HepG2 (cell line): Measurements from ENCODE around the gene NOTUM. TPM values are rescaled to one million over a fixed set of nuclear protein-coding genes. Genes with fewer than 3 reads are reported as not detected.

Source experiments
- ARID2 ChIP-seq: sonication (generic); formaldehyde crosslinking; IDR thresholded peaks from 2 replicates; pipeline ENCODE4 v1.8.1; 2022; ENCODE audit warnings: mild to moderate bottlenecking, missing genetic modification reagents, borderline replicate concordance
- ATF3 ChIP-seq: sonication (generic); formaldehyde crosslinking; IDR thresholded peaks from 2 replicates; pipeline ENCODE4 v1.4.0; 2020; ENCODE audit warnings: missing genetic modification reagents
- ATM ChIP-seq: fragments of 450-650 bp; IDR thresholded peaks from 2 replicates; pipeline ENCODE4 v1.7.1; 2017; ENCODE audit warnings: mild to moderate bottlenecking, borderline replicate concordance
- ELF1 ChIP-seq: sonication (generic); formaldehyde crosslinking; IDR thresholded peaks from 2 replicates; pipeline ENCODE4 v1.4.0; 2020; ENCODE audit warnings: missing genetic modification reagents
- POLR2G ChIP-seq: fragments of 200-400 bp; formaldehyde crosslinking; IDR thresholded peaks from 2 replicates; pipeline ENCODE4 v1.6.1; 2018; ENCODE audit warnings: mild to moderate bottlenecking, low read depth, low read length, moderate library complexity
- PPARG ChIP-seq: conservative IDR thresholded peaks from 2 replicates; pipeline ENCODE4 v1.6.1; 2016; ENCODE audit warnings: missing biosample characterization, missing genetic modification reagents
- TBX2 ChIP-seq: sonication (generic); formaldehyde crosslinking; IDR thresholded peaks from 2 replicates; pipeline ENCODE4 v1.5.0; 2020; ENCODE audit warnings: missing genetic modification reagents, mild to moderate bottlenecking, borderline replicate concordance
- ZBTB46 ChIP-seq: sonication (generic); formaldehyde crosslinking; IDR thresholded peaks from 2 replicates; pipeline ENCODE4 v1.4.0; 2020; ENCODE audit warnings: mild to moderate bottlenecking, missing genetic modification reagents, borderline replicate concordance
- ZKSCAN5 ChIP-seq: sonication (generic); formaldehyde crosslinking; IDR thresholded peaks from 2 replicates; pipeline ENCODE4 v1.5.1; 2020; ENCODE audit warnings: mild to moderate bottlenecking, missing genetic modification reagents
- ZNF205 ChIP-seq: IDR thresholded peaks from 2 replicates; pipeline ENCODE4 v1.6.1; 2018; ENCODE audit warnings: missing biosample characterization, missing genetic modification reagents
- ZNF557 ChIP-seq: sonication (generic); formaldehyde crosslinking; IDR thresholded peaks from 2 replicates; pipeline ENCODE4 v1.4.0; 2020; ENCODE audit warnings: missing genetic modification reagents
- ZNF75D ChIP-seq: sonication (generic); formaldehyde crosslinking; IDR thresholded peaks from 2 replicates; pipeline ENCODE4 v1.8.1; 2023; ENCODE audit warnings: missing genetic modification reagents, mild to moderate bottlenecking, borderline replicate concordance
- polyA plus RNA-seq, 8 experiments: library from polyadenylated mRNA; depleted of rRNA in 3 of 8; stranded (reverse) in 7 of 8; unstranded in 1 of 8; fragments of >200 nt; fragmentation: Illumina TruSeq in 4 of 8; extraction: Trizol in 4 of 8; gene quantifications; 2 replicates each; pipeline versions ENCODE4 v1.2.1 to v1.2.3, GENCODE V29; 2011 to 2016; ENCODE audit warnings: low read depth in 4 of 8, missing spikeins in 1 of 8, mixed read lengths in 1 of 8; ENCODE audit not compliant: insufficient read depth in 1 of 8
- total RNA-seq, 5 experiments: library from RNA; depleted of rRNA; stranded (reverse); fragments of >200 nt; fragmentation: Illumina TruSeq; extraction: Trizol; gene quantifications; 2 replicates each; pipeline ENCODE4 v1.2.3, GENCODE V29; 2016; ENCODE audit warnings: low read depth in 1 of 5
- TF ChIP-seq, protein P1 (sequence below): sonication (generic); formaldehyde crosslinking; IDR thresholded peaks from 2 replicates; pipeline ENCODE4 v1.9.0; 2021; ENCODE audit warnings: mild to moderate bottlenecking, missing genetic modification reagents
- TF ChIP-seq, protein P2 (sequence below): sonication (generic); formaldehyde crosslinking; IDR thresholded peaks from 2 replicates; pipeline ENCODE4 v1.5.0; 2020; ENCODE audit warnings: mild to moderate bottlenecking, missing genetic modification reagents
- TF ChIP-seq, protein P3 (sequence below): fragments of 450-650 bp; IDR thresholded peaks from 2 replicates; pipeline ENCODE4 v1.6.1; 2017; ENCODE audit warnings: mild to moderate bottlenecking

NOTUM gene
- total and polyA plus RNA-seq, 2 of the 13 experiments (the other 11 are each of a cell fraction or from before 2014, with no cell fraction given): 150 to 160 TPM

DNA sequence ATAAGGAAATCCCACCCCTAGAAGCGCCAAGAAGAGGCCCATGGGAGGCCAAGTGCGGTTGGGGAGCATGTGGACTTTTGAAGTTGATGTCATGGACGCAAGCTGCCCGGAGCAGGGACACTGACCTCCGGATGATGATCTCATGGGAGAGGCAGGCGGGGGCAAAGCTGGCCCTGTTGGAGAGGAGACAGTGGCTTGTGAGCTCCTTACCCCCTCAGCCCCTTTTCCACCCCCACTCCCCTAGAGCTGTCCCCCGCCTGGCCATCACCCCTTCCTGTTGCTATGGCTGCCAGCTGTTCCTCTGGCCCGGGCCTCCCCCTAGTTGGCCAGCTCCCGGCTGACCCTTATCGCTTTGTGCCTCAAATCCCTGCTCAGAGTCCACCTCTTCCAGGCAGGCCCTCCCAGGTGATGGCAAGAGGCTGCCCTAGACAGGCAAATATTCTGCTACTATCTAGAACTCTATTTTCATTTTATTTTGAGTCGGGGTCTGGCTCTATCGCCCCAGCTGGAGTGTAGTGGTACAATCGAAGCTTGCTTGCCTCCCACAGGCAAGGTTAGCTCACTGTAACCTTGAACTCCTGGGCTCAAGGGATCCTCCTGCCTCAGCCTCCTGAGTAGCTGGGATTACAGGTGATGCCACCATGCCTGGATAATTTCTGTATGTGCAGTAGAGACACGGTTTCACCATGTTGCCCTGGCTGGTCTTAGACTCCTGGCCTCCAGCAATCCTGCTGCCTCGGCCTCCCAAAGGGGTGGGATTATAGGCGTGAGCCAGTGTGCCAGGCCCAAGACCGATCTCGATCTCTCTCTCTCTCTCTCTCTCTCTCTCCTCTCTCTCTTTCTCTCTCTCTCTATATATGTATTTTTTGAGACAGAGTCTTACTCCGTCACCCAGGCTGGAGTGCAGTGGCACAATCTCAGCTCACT is 6.6 kb downstream of the NOTUM start (continued):
- TF ChIP-seq, protein P1, sequence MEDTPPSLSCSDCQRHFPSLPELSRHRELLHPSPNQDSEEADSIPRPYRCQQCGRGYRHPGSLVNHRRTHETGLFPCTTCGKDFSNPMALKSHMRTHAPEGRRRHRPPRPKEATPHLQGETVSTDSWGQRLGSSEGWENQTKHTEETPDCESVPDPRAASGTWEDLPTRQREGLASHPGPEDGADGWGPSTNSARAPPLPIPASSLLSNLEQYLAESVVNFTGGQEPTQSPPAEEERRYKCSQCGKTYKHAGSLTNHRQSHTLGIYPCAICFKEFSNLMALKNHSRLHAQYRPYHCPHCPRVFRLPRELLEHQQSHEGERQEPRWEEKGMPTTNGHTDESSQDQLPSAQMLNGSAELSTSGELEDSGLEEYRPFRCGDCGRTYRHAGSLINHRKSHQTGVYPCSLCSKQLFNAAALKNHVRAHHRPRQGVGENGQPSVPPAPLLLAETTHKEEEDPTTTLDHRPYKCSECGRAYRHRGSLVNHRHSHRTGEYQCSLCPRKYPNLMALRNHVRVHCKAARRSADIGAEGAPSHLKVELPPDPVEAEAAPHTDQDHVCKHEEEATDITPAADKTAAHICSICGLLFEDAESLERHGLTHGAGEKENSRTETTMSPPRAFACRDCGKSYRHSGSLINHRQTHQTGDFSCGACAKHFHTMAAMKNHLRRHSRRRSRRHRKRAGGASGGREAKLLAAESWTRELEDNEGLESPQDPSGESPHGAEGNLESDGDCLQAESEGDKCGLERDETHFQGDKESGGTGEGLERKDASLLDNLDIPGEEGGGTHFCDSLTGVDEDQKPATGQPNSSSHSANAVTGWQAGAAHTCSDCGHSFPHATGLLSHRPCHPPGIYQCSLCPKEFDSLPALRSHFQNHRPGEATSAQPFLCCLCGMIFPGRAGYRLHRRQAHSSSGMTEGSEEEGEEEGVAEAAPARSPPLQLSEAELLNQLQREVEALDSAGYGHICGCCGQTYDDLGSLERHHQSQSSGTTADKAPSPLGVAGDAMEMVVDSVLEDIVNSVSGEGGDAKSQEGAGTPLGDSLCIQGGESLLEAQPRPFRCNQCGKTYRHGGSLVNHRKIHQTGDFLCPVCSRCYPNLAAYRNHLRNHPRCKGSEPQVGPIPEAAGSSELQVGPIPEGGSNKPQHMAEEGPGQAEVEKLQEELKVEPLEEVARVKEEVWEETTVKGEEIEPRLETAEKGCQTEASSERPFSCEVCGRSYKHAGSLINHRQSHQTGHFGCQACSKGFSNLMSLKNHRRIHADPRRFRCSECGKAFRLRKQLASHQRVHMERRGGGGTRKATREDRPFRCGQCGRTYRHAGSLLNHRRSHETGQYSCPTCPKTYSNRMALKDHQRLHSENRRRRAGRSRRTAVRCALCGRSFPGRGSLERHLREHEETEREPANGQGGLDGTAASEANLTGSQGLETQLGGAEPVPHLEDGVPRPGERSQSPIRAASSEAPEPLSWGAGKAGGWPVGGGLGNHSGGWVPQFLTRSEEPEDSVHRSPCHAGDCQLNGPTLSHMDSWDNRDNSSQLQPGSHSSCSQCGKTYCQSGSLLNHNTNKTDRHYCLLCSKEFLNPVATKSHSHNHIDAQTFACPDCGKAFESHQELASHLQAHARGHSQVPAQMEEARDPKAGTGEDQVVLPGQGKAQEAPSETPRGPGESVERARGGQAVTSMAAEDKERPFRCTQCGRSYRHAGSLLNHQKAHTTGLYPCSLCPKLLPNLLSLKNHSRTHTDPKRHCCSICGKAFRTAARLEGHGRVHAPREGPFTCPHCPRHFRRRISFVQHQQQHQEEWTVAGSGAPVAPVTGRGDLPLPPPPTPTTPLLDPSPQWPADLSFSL: no peak
- TF ChIP-seq ZNF75D: no peak
- no peak for TF ChIP-seq TBX2
- TF ChIP-seq ZBTB46 (CRISPR knock-in tag): no peak
- no peak for TF ChIP-seq PPARG (CRISPR knock-in tag)
- TF ChIP-seq ARID2 (CRISPR knock-in tag): no peak
- TF ChIP-seq ZNF557: no peak
- TF ChIP-seq, protein P2, sequence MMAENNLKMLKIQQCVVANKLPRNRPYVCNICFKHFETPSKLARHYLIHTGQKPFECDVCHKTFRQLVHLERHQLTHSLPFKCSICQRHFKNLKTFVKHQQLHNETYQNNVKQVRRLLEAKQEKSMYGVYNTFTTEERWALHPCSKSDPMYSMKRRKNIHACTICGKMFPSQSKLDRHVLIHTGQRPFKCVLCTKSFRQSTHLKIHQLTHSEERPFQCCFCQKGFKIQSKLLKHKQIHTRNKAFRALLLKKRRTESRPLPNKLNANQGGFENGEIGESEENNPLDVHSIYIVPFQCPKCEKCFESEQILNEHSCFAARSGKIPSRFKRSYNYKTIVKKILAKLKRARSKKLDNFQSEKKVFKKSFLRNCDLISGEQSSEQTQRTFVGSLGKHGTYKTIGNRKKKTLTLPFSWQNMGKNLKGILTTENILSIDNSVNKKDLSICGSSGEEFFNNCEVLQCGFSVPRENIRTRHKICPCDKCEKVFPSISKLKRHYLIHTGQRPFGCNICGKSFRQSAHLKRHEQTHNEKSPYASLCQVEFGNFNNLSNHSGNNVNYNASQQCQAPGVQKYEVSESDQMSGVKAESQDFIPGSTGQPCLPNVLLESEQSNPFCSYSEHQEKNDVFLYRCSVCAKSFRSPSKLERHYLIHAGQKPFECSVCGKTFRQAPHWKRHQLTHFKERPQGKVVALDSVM (CRISPR knock-in tag): peak; percentile 72
- TF ChIP-seq ZNF205: no peak
- TF ChIP-seq ELF1 (CRISPR knock-in tag): no peak
- TF ChIP-seq ATM: no peak
- no peak for TF ChIP-seq ZKSCAN5 (CRISPR knock-in tag)
- TF ChIP-seq, protein P3, sequence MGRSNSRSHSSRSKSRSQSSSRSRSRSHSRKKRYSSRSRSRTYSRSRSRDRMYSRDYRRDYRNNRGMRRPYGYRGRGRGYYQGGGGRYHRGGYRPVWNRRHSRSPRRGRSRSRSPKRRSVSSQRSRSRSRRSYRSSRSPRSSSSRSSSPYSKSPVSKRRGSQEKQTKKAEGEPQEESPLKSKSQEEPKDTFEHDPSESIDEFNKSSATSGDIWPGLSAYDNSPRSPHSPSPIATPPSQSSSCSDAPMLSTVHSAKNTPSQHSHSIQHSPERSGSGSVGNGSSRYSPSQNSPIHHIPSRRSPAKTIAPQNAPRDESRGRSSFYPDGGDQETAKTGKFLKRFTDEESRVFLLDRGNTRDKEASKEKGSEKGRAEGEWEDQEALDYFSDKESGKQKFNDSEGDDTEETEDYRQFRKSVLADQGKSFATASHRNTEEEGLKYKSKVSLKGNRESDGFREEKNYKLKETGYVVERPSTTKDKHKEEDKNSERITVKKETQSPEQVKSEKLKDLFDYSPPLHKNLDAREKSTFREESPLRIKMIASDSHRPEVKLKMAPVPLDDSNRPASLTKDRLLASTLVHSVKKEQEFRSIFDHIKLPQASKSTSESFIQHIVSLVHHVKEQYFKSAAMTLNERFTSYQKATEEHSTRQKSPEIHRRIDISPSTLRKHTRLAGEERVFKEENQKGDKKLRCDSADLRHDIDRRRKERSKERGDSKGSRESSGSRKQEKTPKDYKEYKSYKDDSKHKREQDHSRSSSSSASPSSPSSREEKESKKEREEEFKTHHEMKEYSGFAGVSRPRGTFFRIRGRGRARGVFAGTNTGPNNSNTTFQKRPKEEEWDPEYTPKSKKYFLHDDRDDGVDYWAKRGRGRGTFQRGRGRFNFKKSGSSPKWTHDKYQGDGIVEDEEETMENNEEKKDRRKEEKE: no peak
- peak; percentile 45 for TF ChIP-seq POLR2G
- peak; percentile 68 for TF ChIP-seq ATF3 (CRISPR knock-in tag)
